Activated CD8-positive, alpha-beta memory T cell treated with anti-CD3 and anti-CD28 coated beads for 4 hours (primary cell): Measurements from ENCODE around the gene HP.
"Not testable (repeated sequence)": the region's sequence is repeated elsewhere in the genome, so short reads cannot be mapped to it uniquely, and the experiment has no call there.

Experiments
- DNase-seq, 2 donors: peaks; one replicate each; pipeline ENCODE4 v3.0.0-alpha.2; 2020; ENCODE audit warnings: low read depth in 2 of 2

The HP gene

DNA sequence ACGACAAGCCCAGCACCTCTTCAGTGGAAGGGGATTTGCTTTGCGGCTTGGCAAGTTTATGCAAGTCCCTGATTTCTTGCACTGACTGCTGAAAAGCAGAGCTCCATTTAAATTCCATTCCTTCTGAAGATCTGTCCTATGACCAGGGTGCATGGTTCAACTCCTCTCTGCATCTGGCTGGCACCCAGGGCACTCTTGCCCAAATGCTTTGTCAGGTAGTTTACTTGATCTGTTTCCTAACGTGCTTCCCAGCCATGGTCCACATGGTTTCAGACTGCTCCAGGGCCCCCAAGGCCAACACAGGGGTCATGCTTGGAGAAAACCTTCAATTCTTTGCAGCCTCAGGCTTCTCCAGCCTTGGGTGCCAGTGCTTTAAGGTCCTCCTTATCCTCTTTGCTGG lies 11.2 kb upstream of the HP start:
- DNase-seq = no peak

DNA sequence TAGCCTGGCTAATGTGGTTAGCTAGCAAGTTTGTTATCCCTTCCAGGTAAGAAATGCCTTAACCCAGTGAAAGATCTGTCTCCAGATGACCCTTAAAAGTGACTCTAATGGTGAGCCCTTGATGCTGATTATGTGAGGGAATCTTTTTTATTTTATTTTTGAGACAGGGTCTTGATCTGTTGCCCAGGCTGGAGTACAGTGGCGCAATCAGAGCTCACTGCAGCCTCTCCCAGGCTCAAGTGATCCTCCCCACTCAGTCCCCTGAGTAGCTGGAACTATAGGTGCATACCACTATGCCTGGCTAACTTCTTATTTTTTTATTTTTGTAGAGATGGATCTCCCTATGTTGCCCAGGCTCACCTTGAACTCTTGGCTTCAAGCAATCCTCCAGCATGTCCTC lies 10.8 kb upstream of the HP start:
- DNase-seq = no peak

DNA sequence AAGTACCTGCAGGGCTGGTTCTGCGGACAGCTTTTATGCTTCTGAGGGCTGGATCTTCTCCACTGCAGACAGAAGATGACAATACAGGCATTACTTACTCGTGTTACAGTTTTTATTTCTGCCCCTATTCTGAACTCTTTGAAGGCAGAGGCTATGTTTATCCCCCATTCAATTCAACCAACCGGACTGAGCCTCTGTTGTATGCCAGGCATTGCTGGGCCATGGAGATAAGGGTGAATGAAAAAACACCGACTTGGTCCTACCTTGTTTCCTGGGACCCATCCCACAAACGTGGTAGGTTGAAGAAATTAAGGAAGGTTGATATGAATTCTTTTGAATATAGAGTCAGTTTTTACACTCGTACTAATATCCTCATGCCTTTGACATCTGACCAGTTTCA lies 10.0 kb upstream of the HP start:
- no peak for DNase-seq

DNA sequence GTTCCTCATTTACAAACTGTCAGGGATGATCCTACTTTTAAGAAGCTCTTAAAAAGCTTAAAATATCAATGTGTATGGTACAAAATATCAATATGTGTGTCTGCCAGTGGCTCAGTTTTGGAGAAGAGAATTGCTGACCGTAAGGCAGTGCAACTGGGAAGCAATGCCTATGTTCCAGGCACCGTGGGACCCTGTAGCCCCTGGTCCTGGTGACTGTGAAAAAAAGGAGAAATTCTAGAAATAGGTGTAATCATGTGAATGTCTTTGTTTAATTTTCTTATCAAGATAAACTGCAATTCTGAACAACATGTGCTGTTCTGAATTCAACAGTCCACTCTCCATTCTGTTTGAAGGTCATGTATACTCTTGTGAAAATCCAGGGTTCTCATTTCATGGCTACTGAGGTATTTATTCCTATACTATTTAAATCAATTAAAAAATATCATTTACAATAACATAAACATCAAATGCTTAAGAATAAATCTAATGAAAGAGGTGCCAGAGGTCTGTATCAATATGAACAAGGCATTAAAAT lies 9.4 kb upstream of the HP start:
- DNase-seq = no peak

DNA sequence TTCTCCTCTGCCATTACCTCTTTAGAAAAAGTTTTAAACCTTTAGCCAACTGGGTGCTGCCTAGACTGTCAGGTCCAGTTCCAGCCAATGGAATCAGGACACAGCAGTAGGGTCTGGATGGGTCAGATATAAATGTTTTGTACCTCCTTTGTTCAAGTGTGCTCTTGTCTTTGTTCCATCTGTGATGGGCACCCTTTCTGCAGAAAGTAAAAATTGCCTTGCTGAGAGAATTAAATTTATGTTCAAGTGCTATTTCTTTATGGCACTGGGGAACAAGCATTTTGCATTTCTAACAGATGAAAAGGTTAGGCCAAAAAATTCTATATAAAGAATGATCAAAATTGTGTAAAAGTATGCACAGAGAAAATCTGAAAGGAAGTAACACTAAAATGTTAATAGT lies 5.2 kb upstream of the HP start:
- DNase-seq = no peak

DNA sequence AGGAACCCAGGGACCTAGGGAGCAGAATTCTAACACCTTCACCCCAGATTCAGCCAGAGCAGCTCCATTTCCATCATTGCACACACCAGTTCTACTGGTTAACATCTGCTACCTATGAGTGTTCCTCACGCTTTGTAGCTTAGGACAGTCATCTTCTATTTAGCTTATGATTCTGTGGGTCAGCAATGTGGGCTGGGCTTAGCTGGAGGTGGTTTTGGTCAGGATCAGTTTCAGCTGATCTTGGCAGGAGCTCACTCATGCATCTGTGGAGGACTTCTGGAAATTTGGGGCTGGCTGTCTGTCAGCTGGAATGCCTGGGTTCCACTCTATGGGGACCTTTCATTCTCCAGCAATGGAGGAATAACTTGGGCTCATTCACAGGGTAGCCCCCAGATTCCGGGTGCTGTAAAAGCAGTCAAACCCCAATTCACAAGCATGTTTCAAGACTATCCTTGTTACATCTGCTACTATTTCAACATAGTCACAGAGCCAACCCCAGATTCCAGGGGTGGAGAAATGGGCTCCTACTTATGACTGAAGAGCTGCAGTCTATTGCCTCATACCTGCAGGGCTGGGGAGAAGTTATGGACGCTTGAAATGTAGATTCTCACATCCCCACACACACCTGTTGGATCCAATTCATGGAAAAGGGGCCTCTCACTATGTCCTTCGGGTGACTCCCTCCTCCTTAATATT lies 3.4 kb upstream of the HP start:
- no peak for DNase-seq

DNA sequence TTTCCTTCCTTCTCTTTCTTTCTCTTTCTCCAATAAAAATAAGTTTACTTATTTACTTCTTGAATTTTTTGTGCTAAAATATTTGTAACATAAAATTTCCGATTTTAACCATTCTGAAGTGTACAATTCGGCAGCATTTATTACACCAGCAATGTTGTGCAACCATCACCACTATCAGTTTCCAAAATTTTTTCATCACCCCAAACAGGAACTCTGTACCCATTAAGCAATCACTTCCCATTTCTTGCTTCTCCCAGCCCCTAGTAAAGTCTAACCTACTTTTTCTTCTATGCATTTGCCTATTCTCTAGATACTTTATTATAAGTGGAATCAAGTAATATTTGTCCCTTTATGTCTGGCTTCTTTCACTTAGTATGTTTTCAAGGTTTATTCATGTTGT lies 2.5 kb upstream of the HP start:
- no peak for DNase-seq

DNA sequence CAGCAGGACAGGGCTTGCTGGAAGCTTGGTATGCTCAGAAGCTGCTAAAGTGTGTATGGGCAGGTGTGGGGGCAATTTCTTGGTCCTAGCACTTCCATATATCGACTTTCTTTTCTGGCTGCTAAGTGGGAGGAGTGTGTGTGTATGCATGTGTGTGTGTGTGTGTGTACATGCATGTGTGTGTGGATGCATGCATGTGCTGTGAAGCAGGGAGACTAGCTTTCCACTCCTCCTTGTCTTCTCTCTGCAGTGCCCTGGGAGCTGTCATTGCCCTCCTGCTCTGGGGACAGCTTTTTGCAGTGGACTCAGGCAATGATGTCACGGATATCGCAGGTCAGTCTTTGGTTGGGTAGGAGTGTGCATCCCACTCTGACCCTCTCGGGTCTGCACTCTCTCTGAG lies 1.6 kb downstream of the HP start:
- no peak for DNase-seq

DNA sequence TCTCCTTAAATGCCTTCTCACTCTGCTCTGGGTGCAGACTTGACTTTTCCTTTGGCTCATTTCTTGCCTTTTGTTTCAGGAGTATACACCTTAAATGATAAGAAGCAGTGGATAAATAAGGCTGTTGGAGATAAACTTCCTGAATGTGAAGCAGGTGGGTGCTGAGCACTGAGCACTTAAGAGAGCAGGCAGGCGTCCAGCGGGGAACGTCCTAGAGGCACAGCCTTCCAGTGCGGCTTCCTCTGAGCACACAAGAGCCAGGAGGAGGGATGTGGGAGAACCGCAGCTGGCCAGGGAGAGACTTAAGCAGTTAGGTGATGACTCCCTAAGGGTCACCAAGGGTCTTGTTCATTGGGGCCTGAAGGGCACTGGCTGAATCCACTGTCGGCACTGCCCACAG lies 3.0 kb downstream of the HP start:
- not testable (repeated sequence) for DNase-seq

DNA sequence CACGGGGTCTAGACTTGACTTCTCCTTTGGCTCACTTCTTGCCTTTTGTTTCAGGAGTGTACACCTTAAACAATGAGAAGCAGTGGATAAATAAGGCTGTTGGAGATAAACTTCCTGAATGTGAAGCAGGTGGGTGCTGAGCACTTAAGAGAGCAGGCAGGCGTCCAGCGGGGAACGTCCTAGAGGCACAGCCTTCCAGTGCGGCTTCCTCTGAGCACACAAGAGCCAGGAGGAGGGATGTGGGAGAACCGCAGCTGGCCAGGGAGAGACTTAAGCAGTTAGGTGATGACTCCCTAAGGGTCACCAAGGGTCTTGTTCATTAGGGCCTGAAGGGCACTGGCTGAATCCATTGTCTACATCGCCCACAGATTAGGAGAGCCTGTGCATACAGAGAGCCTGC lies 4.8 kb downstream of the HP start:
- not testable (repeated sequence) for DNase-seq

DNA sequence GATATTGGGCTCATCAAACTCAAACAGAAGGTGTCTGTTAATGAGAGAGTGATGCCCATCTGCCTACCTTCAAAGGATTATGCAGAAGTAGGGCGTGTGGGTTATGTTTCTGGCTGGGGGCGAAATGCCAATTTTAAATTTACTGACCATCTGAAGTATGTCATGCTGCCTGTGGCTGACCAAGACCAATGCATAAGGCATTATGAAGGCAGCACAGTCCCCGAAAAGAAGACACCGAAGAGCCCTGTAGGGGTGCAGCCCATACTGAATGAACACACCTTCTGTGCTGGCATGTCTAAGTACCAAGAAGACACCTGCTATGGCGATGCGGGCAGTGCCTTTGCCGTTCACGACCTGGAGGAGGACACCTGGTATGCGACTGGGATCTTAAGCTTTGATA lies 6.1 kb downstream of the HP start:
- DNase-seq = no peak

DNA sequence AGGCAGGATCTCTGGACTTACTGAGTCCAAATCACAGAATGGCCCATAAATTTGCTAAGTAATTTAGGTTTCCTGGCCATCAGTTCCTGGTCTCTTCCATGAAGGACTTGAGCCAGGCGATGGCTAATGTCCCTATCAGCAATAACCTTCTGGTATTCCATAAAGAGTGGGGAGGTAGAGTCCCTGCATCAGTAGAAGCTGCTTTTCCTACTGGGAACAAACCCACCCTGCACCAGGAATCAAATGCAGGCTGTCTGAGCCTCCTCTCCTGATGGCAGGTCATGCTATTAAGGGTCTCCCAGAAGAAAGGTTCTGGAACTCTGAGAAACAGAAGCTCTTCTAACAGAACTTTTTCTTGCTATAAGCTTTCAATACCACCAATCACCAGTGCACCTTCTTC lies 7.3 kb downstream of the HP start:
- DNase-seq = no peak

DNA sequence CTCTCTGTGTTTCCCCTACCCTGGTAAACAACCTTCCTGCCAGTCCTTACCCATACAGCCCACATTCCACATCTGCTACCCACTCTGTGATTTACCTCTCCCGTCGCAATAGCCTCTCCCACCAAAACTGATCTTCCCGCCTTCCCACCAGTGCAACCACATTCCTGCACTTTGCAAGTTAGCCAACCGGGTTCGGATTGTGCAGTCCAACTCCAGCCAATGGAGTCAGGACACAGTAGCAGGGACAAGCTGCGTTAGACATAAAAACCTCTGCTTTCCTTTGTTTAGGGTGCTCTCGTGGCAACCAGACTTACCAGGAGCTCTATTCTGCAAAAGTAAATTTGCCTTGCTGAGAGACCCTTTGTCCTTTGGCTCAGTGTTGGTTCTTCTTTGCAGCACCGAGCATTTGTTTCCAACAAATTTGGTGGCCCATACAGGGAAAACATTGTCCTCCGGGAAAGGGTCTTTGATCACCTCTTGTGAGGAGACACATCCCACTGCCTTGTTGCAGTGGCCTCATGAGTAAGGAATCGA lies 10.1 kb downstream of the HP start:
- no peak for DNase-seq

DNA sequence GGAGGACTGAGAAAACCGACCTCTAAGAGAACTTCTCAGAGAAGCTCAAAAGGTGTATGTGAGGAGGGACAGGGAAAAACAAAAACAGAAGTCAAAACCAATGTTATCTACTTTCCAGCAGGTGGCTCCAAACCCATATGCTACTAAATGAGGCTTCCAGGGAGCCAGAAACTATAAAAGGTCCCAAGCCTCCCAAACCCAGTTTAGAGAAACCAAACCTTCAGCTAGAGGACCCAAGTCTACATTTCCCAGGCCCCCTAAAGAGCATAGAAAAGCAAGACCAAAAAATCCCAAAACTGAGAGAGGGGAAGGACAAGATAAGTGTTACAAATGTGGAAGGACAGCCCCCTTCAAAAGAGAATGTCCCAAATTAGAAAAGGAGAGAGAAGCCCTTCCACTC lies 12.4 kb downstream of the HP start:
- no peak for DNase-seq

DNA sequence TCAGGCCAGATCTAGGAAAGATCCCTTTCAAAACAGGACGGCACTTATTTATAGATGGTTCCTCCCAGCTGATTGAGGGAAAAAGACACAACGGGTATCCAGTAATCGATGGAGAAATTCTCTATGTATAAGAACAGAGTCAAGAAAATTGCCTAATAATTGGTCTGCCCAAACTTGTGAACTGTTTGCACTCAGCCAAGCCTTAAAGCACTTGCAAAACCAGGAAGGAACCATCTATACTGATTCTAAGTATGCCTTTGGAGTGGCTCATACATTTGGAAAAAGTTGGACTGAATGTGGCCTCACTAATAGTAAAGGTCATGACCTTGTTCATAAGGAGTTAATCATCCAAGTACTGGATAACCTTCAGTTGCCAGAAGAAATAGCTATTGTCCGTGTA lies 14.6 kb downstream of the HP start:
- DNase-seq = no peak

DNA sequence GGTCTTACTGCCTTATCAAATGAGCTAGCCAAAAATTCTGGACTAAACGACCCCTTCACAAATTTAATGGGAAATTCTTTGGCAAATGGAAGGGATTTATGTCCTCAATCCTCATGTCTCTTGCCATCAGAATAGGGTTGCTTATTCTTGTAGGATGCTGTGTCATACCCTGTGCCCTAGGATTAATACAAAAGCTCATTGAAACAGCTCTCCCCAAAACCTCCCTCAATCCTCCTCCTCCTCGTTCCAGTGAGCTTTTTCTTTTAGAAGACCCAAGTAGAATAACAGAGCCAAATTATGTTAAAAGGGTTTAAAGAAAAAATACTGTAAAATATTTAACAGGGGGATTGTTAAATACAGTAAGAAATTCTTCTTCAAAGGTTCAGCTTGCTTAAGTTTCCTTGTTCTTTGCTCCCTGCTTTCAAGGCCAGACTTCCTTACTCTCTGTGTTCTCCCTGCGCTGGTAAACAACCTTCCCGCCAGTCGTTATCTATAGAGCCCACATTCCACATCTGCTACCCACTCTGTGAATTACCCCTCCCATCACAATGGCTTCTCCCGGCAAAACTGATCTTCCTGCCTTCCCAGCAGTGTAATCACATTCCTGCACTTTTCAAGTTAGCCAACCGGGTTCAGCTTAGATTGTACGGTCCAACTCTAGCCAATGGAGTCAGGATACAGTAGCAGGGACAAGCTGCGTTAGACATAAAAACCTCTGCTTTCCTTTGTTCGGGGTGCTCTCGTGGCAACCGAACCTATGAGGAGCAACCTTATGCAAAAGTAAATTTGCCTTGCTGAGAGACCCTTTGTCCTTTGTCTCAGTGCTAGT lies 18.4 kb downstream of the HP start:
- no peak for DNase-seq

DNA sequence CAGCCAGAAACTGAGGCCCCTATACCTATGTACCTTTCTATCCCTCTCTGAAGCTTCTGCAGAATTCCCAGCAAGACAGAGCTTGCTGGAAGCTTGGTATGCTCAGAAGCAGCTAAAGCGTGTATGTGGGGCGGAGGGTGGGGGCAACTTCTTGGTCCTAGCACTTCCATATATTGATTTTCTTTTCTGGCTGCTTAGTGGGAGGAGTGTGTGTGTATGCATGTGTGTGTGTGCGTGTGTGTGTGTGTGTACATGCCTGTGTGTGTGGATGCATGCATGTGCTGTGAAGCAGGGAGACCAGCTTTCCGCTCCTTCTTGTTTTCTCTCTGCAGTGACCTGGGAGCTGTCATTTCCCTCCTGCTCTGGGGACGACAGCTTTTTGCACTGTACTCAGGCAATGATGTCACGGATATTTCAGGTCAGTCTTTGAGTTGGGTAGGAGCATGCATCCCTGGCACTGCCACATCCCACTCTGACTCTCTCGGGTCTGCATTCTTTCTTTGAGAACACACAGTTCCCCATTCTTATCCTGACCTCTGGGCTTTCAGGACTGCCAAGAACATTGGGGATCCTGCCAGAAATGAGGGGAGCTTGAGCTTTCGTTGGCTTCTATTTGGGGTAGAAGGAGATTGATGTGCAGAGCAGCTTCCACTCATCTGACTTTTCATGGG lies 19.4 kb downstream of the HP start:
- DNase-seq = no peak

DNA sequence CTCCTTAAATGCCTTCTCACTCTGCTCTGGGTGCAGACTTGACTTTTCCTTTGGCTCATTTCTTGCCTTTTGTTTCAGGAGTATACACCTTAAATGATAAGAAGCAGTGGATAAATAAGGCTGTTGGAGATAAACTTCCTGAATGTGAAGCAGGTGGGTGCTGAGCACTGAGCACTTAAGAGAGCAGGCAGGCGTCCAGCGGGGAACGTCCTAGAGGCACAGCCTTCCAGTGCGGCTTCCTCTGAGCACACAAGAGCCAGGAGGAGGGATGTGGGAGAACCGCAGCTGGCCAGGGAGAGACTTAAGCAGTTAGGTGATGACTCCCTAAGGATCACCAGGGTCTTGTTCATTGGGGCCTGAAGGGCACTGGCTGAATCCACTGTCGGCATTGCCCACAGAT lies 20.8 kb downstream of the HP start:
- DNase-seq = not testable (repeated sequence)

DNA sequence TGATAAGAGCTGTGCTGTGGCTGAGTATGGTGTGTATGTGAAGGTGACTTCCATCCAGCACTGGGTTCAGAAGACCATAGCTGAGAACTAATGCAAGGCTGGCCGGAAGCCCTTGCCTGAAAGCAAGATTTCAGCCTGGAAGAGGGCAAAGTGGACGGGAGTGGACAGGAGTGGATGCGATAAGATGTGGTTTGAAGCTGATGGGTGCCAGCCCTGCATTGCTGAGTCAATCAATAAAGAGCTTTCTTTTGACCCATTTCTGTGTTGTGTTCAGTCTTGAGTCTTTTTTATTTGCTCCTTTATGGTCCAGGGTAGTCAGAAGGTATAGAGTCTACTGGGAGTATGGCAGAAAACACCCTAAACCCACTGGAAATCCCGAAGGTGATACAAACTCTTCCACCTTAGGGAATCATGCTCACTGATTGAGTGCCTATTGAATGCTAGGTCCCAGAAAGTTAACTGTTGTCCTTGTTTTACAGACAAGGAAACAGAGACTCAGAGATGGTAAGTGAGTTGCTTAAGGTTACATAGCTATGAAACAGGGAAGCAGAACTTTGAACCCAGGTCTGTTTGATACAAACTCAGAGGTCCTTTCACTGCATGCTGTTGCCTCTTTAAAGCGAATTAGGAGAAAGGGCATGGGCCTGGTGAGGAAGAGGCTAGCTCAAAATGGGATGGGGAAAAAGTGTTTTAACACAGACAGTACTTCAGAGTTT lies 22.8 kb downstream of the HP start:
- DNase-seq = not testable (repeated sequence)

DNA sequence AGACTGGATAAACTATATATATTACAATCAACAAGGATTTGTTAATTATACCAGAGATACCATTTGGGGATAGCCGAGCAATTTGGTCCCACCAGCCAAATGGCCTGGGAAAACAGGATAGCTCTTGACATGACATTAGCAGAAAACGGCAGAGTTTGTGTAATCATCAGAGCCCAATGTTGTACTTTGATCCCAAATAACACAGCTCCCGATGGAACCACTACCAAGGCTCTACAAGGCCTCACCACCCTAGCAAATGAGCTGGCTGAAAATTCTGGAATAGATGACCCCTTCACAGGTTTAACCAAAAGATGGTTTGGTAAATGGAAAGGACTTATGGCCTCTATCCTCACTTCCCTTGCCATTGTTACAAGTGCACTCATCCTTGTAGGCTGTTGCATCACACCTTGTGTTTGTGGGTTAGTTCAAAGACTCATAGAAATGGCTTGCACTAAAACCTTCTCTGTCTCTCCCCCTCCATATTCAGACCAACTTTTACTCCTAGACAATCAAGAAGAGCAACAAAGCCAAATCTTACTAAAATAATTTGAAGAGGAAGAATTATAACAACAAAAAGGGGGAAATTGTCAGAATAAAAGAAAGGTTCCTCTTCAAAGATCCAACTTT lies 29.6 kb downstream of the HP start:
- DNase-seq = no peak

DNA sequence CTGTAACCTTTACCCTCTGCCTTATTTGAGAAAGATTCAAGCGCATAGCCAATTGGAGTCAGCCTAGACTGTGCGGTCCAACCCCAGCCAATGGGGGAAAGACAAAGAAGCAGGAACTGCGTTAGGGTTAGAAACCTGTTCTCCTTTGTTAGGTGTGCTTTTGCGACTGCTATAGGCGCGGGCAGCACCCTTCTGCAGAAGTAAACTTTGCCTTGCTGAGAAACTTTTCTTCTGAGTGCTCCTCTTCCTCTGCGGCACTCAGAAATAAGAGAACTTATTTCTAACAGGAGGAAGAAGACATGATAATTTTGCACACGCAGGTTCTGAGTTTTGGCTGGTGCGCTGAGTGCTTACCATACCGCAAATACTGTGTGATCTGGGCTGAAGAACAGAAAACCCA lies 30.1 kb downstream of the HP start:
- DNase-seq = no peak
